ENCODE results near the gene SMCO2.
A peak's percentile ranks its signal among the peaks of the same experiment; 100 is the strongest.
"Not testable (repeated sequence)": the region's sequence is repeated elsewhere in the genome, so short reads cannot be mapped to it uniquely, and the experiment has no call there.

SMCO2 gene

DNA sequence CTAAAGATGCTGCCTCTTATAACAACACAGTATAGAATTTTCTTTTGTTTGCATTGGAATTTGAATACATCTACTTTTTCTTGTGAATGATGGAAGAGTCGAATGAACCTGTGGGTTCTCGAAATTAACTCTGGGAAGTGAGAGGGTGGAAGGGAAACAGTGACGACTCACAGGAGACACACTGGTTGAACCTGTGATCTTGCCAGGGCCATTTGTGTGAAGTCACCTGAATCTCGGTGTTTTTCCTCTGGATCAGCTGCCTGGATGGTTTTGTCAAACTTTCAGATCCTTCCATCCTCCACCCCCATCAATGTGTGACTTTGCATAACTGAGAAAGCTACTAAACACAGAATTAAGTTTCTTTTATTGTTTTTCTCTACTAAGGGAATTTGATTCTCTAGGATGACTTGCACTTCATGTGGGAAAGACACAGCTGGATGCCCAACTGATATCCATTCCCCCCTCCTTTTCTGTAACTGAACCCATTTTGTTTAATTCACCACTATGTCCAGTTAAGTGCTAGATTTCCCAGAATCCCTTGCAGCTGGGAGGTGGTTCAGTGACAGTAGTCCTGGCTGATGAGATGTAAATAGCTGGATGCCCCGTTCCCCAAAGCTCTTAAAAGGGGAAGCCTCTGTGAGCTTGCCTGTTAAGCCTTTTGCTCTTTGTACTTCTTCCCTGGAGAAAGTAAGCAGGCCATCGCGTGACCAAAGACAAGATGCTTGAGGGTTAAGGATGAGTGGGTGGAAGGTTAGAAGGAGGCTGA lies 83.8 kb downstream of the SMCO2 start:
- DNase-seq: no peak

DNA sequence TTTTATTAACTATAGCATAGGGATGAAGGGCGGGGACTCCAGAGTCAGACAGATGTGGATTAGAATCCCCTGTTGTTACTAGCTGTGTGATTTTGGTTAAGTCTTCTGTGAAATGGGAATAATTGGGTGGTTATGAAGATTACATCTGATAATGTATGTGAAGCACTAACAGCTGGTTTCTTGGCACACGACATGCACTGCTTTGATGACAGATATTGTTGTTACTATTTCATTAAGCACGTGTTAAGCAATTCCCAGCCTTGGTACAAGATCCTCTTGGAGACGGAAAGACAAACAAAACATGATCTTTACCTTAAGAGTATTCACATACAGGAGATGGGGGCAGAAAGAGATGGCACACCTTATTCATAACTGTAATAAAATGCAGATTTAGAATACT lies 85.4 kb downstream of the SMCO2 start:
- DNase-seq: no peak

- no peak for DNase-seq
Observed at GRCh38 chr12:27534060-27534764, 87.7 kb downstream of the SMCO2 start.

- no peak for DNase-seq
Observed at GRCh38 chr12:27534765-27535161, 88.2 kb downstream of the SMCO2 start.

DNA sequence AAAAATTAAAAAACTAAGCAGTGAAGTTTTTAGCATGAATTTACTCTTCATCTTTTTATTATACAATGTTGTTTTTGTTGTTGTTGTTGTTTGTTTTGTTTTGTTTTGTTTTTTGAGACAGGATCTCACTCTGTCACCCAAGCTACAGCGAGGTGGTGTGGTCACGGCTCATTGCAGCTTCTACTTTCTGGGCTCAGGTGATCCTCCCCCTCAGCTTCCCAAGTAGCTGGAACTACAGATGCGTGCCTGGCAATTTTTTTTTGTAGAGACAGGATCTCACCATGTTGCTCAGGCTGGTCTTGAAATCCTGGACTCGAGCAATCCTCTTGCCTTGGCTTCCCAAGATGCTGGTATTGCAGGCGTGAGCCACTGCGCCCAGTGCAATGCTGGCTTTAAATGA lies 88.8 kb downstream of the SMCO2 start:
- no peak for DNase-seq

DNA sequence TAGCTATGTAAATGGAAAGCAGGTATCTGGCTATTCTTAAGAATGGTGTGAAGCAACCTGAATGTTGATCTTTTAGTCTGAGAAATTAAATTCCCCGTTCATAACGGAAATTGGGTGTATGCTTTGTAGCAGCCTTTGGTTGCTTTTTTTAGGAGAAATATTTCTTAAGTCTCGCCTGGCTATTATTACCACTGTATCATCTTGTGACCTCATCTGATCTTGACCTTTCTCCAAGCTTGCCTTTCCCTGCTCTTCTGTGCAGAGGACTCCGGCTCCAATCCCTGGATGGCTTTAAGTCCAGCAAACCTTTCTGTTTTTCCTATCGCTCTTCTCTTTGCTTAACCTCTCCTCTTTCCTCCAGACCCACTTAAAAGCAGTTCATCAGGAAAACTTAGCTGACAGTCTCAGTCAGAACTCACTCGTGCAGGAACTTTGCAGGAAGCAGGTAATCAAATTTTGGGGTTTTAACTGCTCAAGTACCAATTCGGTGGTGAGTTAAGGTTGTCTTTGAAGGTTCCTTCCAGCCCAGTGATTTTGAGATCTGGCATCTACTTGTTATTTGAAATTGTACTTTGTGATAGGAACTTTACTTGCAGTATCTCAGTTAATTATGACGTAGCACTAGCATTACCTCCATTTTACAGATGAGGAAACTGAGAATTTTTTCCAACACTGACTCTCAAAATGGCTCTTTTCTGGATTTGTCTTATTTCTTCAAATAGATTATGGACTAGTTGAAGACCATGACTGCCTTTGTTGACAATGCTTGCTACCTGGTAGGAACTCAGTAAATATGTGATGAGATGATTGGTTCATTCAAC lies 91.5 kb downstream of the SMCO2 start:
- no peak for DNase-seq

- no peak for DNase-seq
Observed at GRCh38 chr12:27539191-27539631, 92.7 kb downstream of the SMCO2 start.

GRCh38 chr12:27541031-27541719 lies 94.6 kb downstream of the SMCO2 start:
- DNase-seq: no peak

GRCh38 chr12:27542628-27543027 lies 96.1 kb downstream of the SMCO2 start:
- no peak for DNase-seq

GRCh38 chr12:27544858-27545257 lies 98.3 kb downstream of the SMCO2 start:
- DNase-seq: not testable (repeated sequence)

DNA sequence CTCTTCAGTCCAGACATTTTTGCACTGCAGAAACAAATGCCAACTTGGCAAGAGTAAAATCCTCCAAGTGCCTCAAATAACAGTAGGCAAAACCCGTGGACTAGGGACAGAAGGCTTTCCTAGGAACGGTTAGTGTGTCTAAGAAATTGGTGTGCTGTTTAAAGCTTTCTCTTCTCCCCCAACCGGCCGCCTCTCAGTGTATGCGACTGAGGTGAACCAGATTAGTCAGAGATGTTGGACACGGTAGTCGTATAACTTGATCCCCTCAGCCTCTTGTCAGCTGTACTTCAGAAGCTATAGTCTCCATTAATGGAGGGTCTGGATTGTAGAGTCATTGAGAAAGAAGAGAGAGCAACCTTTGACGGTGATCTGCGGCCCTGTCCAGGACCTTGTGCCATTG lies 99.1 kb downstream of the SMCO2 start:
- no peak for DNase-seq

- DNase-seq: no peak
Observed at GRCh38 chr12:27547592-27547991, 101.1 kb downstream of the SMCO2 start.

DNA sequence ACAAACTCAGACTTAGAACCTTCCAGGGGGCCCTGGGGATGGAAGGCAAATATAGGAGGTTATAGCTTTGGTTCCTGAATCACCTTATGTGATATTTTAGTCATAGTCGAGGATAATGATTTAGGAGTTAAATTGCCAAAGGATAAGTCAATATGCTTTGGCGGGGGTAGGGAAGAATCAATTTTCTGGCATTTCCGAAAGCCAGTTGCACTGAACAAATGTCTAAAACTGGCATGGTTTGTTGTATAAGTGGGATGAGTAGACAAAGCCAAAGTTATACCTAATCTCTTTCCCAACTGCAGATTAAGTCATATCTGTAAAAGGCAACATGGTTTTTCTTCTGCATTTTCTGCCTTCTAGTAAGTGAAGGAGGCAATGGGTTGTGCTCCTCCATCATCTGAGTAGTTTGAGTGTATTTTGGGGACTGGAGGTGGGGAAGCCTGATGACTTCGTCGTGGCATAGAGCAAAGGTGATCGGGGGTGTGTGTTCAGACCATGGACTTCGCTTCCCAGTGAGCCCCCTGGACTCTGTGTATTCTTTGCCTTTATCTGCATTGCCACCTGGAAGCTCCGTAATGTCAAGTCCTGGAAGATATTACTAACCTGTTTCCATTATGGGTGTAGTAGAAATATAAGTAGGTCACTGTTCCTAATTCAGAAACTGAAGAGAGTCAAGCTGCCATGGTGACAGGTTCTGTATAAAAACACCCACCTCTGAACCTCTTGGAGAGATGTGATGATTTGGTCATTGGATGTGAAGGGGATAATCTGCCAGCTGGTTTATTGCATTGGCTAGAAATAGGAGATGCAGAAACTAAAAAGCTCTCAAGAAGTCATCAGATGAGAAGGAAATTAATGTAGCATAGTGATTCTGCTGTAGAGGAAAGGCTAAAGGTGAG lies 102.0 kb downstream of the SMCO2 start:
- no peak for DNase-seq

DNA sequence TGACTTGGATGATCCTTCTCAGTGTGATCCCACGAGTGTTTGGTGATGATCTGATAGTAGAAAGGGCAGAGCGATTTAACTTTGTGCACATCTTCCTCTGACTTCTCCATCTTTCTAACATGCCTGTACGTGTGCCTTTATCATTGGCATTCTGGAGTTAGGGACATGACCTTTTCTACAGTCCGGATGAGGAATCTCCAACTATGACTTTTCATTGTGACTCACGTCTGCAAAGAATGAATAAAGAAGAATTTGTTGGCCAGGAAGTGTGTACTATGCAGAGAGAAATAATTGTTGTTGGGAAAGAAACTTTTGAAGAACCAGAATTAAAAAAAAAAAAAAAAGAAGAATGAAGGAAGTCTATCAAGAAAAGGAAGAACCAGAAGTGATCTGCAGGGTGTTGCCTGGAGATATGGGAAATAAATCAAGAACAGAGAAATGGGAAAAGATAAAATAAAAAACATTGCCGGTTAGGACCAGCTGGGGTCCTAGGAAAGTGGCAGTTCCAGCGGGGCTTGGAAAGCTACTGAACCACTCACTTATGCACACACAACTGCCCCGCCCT lies 102.8 kb downstream of the SMCO2 start:
- DNase-seq: no peak

- DNase-seq: peak; percentile 66
Observed at GRCh38 chr12:27549801-27550652, 103.5 kb downstream of the SMCO2 start.

DNA sequence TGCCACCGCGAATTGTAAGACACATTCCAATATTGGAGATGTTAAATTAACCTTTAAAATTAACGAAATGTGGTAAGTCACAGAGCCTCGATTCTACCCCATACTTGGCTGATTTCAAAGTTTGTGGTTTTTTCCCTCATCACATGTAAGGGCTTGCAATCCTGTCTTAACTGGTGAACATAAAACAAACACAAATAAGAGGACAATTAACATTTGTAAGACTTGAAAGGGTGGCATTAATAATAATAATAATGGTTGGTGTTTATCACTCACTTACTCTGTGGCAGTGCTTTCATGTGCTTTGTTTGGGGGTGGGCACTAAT lies 104.1 kb downstream of the SMCO2 start:
- DNase-seq: no peak

- no peak for DNase-seq
Observed at GRCh38 chr12:27551172-27551840, 104.8 kb downstream of the SMCO2 start.
